Liver (tissue), 9 donors: Measurements from ENCODE around the gene ZG16B. TPM values are rescaled to one million over a fixed set of nuclear protein-coding genes. Genes with fewer than 3 reads are reported as not detected.

ENCODE experiments used
- DNase-seq: peaks from one replicate; pipeline ENCODE4 v3.0.0-alpha.2; 2017; ENCODE audit warnings: low spot score
- H3K27ac ChIP-seq, 2 donors: one replicate each; pipeline ENCODE4 v1.7.0; 2013; ENCODE audit warnings: inconsistent platforms in 2 of 2, low read length in 2 of 2, control low read depth in 1 of 2, low read depth in 1 of 2, mild to moderate bottlenecking in 1 of 2
- H3K27me3 ChIP-seq, 4 donors: one replicate each; pipeline versions ENCODE4 v1.6.1 to v1.7.0; 2013; ENCODE audit warnings: low read length in 3 of 4, inconsistent platforms in 1 of 4, mild to moderate bottlenecking in 1 of 4, moderate library complexity in 1 of 4; ENCODE audit not compliant: control insufficient read depth in 4 of 4, insufficient read depth in 4 of 4
- H3K36me3 ChIP-seq, 4 donors: one replicate each; pipeline versions ENCODE4 v1.6.1 to v1.7.0; 2013; ENCODE audit warnings: low read length in 3 of 4, mild to moderate bottlenecking in 3 of 4, low read depth in 1 of 4, moderate library complexity in 1 of 4; ENCODE audit not compliant: control insufficient read depth in 4 of 4, insufficient read depth in 3 of 4
- H3K4me1 ChIP-seq, 4 donors: one replicate each; pipeline versions ENCODE4 v1.6.1 to v1.7.0; 2013; ENCODE audit warnings: low read length in 3 of 4, mild to moderate bottlenecking in 3 of 4, moderate library complexity in 1 of 4; ENCODE audit not compliant: control insufficient read depth in 4 of 4, insufficient read depth in 4 of 4
- H3K4me3 ChIP-seq, 3 donors: one replicate each; pipeline versions ENCODE4 v1.6.1 to v1.7.0; 2013; ENCODE audit warnings: low read length in 3 of 3, control low read depth in 1 of 3, low read depth in 1 of 3, mild to moderate bottlenecking in 1 of 3
- H3K9ac ChIP-seq, 2 donors: one replicate each; pipeline ENCODE4 v1.7.0; 2013; ENCODE audit warnings: low read length in 2 of 2, mild to moderate bottlenecking in 2 of 2, moderate library complexity in 2 of 2, control low read depth in 1 of 2, low read depth in 1 of 2
- H3K9me3 ChIP-seq, 4 donors: one replicate each; pipeline versions ENCODE4 v1.6.1 to v1.7.0; 2013; ENCODE audit warnings: low read length in 3 of 4; ENCODE audit not compliant: control insufficient read depth in 4 of 4
- ATF3 ChIP-seq: IDR thresholded peaks from 2 replicates; pipeline ENCODE4 v1.6.1; 2016; ENCODE audit warnings: antibody characterized with exemption
- EGR1 ChIP-seq, 2 donors: IDR thresholded peaks; 2 replicates each; pipeline ENCODE4 v1.6.1; 2016 to 2018; ENCODE audit warnings: antibody characterized with exemption in 2 of 2, low read depth in 2 of 2
- FOXA1 ChIP-seq: IDR thresholded peaks from 2 replicates; pipeline ENCODE4 v1.6.1; 2016; ENCODE audit warnings: antibody characterized with exemption
- HNF4G ChIP-seq: IDR thresholded peaks from 2 replicates; pipeline ENCODE4 v1.6.1; 2016; ENCODE audit warnings: antibody characterized with exemption
- JUND ChIP-seq, 2 donors: IDR thresholded peaks; 2 replicates each; pipeline ENCODE4 v1.6.1; 2016; ENCODE audit warnings: antibody characterized with exemption in 2 of 2
- NR2F2 ChIP-seq: IDR thresholded peaks from 2 replicates; pipeline ENCODE4 v1.6.1; 2016; ENCODE audit warnings: antibody characterized with exemption
- RAD21 ChIP-seq, 2 donors: IDR thresholded peaks; 2 replicates each; pipeline ENCODE4 v1.6.1; 2016; ENCODE audit warnings: antibody characterized with exemption in 2 of 2, mild to moderate bottlenecking in 2 of 2
- RXRA ChIP-seq, 2 donors: IDR thresholded peaks; 2 replicates each; pipeline ENCODE4 v1.6.1; 2017 to 2018; ENCODE audit warnings: antibody characterized with exemption in 2 of 2, mild to moderate bottlenecking in 1 of 2
- SP1 ChIP-seq: IDR thresholded peaks from 2 replicates; pipeline ENCODE4 v1.6.1; 2018; ENCODE audit warnings: antibody characterized with exemption, mild to moderate bottlenecking
- YY1 ChIP-seq: IDR thresholded peaks from 2 replicates; pipeline ENCODE4 v1.6.1; 2016; ENCODE audit warnings: antibody characterized with exemption, mild to moderate bottlenecking
- WGBS: extraction: QIAGEN DNeasy Blood & Tissue Kit; methylation state at CpG from one replicate; pipeline ENCODE4 v1.1.7; 2013; 5-methylcytosine and 5-hydroxymethylcytosine counted together
- polyA plus RNA-seq, 2 donors: library from polyadenylated mRNA; stranded (reverse) in 1 of 2; unstranded in 1 of 2; fragments of 200-250 nt in 1 of 2; fragments of >200 nt in 1 of 2; fragmentation: Nextera tagmentation in 1 of 2; extraction: Ambion mirVana in 1 of 2; gene quantifications; one replicate each; pipeline versions ENCODE4 v1.2.1 to v1.2.3, GENCODE V29; 2013 to 2015
- total RNA-seq, 2 donors: library from RNA; depleted of rRNA; stranded (reverse); fragments of >200 nt; gene quantifications; one replicate each; pipeline ENCODE4 v1.2.3, GENCODE V29; 2014
- TF ChIP-seq, protein P1 (sequence below): fragments of 150-350 bp; IDR thresholded peaks from 2 replicates; pipeline ENCODE4 v1.5.1; 2017; ENCODE audit warnings: improper control_type of control experiment, low read depth, low read length; ENCODE audit not compliant: missing input control
- TF ChIP-seq, protein P2 (sequence below): IDR thresholded peaks from 2 replicates; pipeline ENCODE4 v1.6.1; 2016; ENCODE audit warnings: antibody characterized with exemption, mild to moderate bottlenecking
- TF ChIP-seq, protein P3 (sequence below): IDR thresholded peaks from 2 replicates; pipeline ENCODE4 v1.6.1; 2016; ENCODE audit warnings: antibody characterized with exemption
- TF ChIP-seq, protein P4 (sequence below): IDR thresholded peaks from 2 replicates; pipeline ENCODE4 v1.6.1; 2016; ENCODE audit warnings: antibody characterized with exemption
- donor health status: healthy.
- donor health status: healthy.
- donor health status: healthy.
- donor health status: healthy.
- donor health status: healthy.

ZG16B gene
- total and polyA plus RNA-seq, 4 donors = 0.24 to 0.79 (median 0.43) TPM

DNA sequence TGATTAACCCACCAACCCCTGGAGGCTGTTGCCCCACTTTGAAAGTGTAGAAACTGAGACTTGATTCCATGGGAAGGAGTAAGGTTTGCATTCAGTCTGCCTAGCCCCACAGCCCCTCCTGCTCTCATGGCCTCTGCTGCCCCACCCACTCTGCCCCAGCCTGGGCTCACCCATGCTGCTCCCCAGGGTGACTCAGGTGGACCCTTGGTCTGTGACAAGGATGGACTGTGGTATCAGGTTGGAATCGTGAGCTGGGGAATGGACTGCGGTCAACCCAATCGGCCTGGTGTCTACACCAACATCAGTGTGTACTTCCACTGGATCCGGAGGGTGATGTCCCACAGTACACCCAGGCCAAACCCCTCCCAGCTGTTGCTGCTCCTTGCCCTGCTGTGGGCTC lies 25.4 kb upstream of the ZG16B start:
- no peaks in the 10 kb centered on the region for H3K36me3 ChIP-seq
- no peak overlapping the region for H3K27ac ChIP-seq
- H3K9me3 ChIP-seq = peaks cover 0 to 10% (median 5%) of the 10 kb centered on the region in 4 donors
- H3K4me3 ChIP-seq = no peak overlapping the region
- no peak overlapping the region for H3K9ac ChIP-seq
- H3K27me3 ChIP-seq = no peaks in the 10 kb centered on the region
- TF ChIP-seq, protein P1, sequence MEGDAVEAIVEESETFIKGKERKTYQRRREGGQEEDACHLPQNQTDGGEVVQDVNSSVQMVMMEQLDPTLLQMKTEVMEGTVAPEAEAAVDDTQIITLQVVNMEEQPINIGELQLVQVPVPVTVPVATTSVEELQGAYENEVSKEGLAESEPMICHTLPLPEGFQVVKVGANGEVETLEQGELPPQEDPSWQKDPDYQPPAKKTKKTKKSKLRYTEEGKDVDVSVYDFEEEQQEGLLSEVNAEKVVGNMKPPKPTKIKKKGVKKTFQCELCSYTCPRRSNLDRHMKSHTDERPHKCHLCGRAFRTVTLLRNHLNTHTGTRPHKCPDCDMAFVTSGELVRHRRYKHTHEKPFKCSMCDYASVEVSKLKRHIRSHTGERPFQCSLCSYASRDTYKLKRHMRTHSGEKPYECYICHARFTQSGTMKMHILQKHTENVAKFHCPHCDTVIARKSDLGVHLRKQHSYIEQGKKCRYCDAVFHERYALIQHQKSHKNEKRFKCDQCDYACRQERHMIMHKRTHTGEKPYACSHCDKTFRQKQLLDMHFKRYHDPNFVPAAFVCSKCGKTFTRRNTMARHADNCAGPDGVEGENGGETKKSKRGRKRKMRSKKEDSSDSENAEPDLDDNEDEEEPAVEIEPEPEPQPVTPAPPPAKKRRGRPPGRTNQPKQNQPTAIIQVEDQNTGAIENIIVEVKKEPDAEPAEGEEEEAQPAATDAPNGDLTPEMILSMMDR = no peak
- TF ChIP-seq, protein P2, sequence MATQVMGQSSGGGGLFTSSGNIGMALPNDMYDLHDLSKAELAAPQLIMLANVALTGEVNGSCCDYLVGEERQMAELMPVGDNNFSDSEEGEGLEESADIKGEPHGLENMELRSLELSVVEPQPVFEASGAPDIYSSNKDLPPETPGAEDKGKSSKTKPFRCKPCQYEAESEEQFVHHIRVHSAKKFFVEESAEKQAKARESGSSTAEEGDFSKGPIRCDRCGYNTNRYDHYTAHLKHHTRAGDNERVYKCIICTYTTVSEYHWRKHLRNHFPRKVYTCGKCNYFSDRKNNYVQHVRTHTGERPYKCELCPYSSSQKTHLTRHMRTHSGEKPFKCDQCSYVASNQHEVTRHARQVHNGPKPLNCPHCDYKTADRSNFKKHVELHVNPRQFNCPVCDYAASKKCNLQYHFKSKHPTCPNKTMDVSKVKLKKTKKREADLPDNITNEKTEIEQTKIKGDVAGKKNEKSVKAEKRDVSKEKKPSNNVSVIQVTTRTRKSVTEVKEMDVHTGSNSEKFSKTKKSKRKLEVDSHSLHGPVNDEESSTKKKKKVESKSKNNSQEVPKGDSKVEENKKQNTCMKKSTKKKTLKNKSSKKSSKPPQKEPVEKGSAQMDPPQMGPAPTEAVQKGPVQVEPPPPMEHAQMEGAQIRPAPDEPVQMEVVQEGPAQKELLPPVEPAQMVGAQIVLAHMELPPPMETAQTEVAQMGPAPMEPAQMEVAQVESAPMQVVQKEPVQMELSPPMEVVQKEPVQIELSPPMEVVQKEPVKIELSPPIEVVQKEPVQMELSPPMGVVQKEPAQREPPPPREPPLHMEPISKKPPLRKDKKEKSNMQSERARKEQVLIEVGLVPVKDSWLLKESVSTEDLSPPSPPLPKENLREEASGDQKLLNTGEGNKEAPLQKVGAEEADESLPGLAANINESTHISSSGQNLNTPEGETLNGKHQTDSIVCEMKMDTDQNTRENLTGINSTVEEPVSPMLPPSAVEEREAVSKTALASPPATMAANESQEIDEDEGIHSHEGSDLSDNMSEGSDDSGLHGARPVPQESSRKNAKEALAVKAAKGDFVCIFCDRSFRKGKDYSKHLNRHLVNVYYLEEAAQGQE = no peak
- TF ChIP-seq ATF3 = no peak
- TF ChIP-seq HNF4G = no peak
- no peak for TF ChIP-seq FOXA1
- TF ChIP-seq YY1 = no peak
- no peak for TF ChIP-seq RAD21 (IDR thresholded peaks at IDR 0.05)
- no peak for TF ChIP-seq EGR1 (IDR thresholded peaks at IDR 0.05; ENCODE audit: low read depth in 2 of 2)
- TF ChIP-seq RXRA (IDR thresholded peaks at IDR 0.05) = no peak
- no peak for TF ChIP-seq NR2F2
- TF ChIP-seq, protein P3, sequence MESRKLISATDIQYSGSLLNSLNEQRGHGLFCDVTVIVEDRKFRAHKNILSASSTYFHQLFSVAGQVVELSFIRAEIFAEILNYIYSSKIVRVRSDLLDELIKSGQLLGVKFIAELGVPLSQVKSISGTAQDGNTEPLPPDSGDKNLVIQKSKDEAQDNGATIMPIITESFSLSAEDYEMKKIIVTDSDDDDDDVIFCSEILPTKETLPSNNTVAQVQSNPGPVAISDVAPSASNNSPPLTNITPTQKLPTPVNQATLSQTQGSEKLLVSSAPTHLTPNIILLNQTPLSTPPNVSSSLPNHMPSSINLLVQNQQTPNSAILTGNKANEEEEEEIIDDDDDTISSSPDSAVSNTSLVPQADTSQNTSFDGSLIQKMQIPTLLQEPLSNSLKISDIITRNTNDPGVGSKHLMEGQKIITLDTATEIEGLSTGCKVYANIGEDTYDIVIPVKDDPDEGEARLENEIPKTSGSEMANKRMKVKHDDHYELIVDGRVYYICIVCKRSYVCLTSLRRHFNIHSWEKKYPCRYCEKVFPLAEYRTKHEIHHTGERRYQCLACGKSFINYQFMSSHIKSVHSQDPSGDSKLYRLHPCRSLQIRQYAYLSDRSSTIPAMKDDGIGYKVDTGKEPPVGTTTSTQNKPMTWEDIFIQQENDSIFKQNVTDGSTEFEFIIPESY = no peak
- TF ChIP-seq, protein P4, sequence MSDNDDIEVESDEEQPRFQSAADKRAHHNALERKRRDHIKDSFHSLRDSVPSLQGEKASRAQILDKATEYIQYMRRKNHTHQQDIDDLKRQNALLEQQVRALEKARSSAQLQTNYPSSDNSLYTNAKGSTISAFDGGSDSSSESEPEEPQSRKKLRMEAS = no peak
- TF ChIP-seq JUND (IDR thresholded peaks at IDR 0.05) = no peak
- no peak for TF ChIP-seq SP1
- H3K4me1 ChIP-seq = no peaks in the 10 kb centered on the region
- no peak for DNase-seq
- WGBS = 90% methylated on average over 4 of the region's 4 CpGs

- no peaks in the 10 kb centered on the region for H3K27me3 ChIP-seq
- 77% methylated on average over 5 of the region's 5 CpGs for WGBS
- H3K4me3 ChIP-seq = no peak overlapping the region
- H3K9ac ChIP-seq = no peak overlapping the region
- peaks cover 0 to 10% (median 5%) of the 10 kb centered on the region in 4 donors for H3K9me3 ChIP-seq
- DNase-seq = no peak
- no peaks in the 10 kb centered on the region for H3K36me3 ChIP-seq
- H3K27ac ChIP-seq = no peak overlapping the region
- no peaks in the 10 kb centered on the region for H3K4me1 ChIP-seq
- TF ChIP-seq NR2F2 (no peak), YY1 (no peak), ATF3 (no peak), FOXA1 (no peak), JUND (IDR thresholded peaks at IDR 0.05) (no peak)
- TF ChIP-seq, protein P2 = no peak
- TF ChIP-seq, protein P3 = no peak
- TF ChIP-seq, protein P4 = no peak
Measured at GRCh38 chr16:2806286-2806685, 23.8 kb upstream of the ZG16B start.
